ENCODE data around the gene LANCL1.

Gene LANCL1, protein sequence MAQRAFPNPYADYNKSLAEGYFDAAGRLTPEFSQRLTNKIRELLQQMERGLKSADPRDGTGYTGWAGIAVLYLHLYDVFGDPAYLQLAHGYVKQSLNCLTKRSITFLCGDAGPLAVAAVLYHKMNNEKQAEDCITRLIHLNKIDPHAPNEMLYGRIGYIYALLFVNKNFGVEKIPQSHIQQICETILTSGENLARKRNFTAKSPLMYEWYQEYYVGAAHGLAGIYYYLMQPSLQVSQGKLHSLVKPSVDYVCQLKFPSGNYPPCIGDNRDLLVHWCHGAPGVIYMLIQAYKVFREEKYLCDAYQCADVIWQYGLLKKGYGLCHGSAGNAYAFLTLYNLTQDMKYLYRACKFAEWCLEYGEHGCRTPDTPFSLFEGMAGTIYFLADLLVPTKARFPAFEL

DNA sequence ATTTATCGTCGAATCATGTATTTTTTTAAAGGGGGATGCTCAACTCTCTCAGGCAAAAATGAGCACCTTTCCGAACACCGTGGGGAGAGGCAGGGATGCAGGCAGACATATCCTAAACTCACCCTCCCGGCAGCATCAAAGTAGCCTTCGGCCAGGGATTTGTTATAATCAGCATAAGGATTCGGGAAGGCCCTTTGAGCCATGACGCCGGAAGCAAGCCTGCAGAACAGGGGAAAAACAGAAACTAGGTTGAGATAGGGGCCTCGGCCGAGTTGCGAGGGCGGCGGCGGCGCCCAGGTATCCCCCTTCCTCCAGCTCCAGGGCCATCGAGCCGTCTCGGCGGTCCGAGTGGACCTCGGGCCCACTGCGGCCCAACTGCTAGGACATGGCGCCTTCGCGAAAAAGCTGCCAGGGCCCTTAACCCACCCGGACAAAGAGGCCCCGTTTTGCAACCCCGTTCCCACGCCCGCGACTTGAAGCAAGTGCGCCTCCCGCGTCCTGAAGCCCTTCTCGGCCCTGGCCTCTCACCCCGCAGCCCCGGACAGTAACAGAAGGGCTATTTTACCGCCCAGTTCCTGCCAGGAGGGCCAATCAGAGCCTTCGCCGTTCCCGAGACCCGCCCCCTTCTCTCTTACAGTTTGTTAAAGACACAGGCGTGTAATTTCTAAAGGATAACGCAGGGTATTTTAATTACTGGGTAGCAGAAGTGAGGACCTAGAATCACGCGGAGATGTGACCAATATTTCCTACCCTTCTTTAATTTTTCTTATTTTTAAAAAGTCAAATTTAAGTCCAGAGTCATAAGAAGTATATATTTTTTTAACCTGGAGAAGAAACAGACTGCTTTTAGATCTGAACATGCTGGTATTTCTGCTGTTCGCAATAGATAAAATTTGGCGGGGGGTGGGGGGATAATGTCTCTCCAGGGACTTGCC, at the start of gene LANCL1:
LANCL1 (minus strand) TSS at position 566 of the 935 bp plus-strand sequence; CDS start at position 203, 363 bp downstream.
- peak; percentile 76 to 80 for DNase-seq

DNA sequence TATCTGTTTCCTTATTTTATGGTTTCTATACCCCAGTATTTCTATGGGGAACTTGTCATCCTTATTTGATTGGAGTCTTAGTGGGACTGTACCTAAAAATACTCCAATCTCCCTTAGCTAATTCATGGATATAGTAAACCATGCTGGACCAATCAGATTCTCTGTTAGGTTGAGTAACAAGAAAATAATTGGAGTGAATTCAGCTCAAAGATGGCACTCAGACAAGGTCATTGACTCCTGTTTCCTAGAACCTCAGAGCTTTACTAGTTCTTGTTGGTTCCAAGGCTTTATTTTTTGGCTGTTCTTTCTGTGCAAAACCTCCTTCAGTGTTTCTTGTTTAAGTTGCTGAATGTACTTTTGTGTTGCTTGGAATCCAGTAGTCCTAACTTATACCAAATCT, 48.0 kb upstream of the LANCL1 start:
- no peak for DNase-seq

DNA sequence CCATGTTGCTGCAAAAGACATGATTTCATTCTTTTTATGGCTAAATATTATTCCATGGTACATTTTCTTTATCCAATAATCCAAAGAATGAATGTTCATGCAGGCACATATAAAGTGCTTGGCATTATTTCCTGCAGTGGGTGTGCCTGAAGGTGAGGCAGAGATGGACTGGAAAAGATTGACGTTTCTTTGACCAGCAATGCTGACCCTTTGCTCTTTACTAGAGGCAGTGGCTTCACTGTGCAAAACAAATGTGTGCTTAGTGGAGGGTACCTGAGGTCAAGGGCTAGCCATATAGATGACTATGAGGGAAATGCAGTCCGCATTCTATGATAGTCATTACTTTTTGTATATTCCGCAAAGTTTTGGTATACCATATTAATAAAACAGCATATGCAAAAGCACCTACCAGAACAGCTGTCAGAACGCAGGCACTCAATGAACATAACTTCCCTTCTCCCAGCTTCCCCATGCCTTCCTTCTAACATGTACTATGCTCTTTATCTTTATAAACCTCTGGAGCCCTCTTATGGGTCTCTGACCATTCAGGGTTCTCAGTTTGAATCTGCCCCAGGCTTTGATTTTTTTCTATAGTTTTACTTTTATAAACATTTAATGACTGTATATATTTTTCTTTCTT, 47.2 kb upstream of the LANCL1 start:
- no peak for DNase-seq

DNA sequence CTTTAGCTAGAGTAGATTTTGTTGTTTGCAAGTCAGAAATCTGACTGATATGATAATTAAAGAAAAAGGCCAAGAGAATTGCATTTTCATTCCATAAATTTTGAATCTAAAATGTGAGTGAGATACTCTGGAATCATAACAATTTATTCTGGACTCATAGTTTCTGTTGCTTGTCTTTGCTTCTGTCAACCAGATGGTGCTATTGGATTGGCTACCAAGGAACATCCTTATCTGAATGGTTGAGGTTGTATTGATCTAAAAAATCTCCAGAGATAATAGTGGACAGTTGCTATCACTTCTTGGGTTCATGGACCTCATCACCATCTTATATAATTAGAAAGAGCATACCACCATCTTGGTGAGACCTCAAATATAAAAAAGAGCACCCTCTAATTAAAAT, 45.8 kb upstream of the LANCL1 start:
- DNase-seq = no peak

DNA sequence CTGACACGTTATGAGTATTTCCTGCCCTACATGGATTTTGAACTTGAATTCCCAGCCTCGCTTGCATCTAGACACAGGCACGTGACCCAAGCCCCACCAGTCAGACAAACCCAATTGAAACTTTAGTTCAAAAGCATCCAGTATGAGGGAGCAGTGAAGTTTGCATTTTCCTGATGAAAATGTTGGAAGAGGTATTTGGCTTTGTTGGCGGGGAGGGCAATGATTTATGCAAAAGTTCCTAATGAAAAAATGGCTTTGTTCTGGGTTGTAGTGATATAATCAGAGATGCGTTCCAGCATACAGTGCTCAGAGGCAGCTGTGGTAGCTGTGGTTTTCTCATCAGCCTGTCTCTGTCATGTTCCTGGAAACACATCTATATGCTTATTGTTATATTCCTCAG, 43.0 kb upstream of the LANCL1 start:
- no peak for DNase-seq

DNA sequence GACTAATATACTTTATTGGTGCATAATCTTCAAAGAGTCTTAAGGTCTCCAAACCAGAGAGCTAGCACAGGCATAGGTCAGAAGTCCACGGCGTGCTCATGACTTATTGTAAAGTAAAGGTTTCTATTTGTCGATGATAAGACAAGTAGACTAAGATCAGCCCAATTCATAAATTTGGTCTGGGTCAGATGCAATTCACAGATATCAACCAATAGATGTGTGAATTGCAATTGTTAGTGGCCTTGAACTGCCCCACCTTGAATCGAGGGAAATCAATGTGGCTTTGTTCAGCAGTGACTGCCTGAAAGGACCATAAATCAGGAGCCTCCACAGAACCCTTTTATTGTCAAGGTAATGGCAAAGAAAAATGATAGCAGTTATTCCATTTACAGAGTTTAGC, 40.7 kb upstream of the LANCL1 start:
- no peak for DNase-seq

DNA sequence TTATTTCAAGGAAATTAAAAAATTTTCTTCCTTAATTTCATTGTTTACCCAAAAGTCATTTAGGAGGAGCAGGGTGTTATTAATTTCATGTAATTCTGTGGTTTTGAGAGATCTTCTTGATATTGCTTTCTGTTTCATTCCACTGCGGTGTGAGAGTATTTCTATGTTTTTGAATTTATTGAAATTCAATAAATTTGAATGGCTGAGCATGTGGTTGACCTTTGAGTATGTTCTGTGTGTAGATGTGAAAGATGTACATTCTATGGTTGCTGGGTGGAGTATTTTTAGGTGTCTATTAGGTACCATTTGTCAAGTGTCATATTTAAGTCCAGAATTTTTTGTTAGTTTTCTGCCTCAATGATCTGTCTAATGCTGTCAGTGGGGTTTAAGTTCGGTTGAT, 39.4 kb upstream of the LANCL1 start:
- DNase-seq = no peak

DNA sequence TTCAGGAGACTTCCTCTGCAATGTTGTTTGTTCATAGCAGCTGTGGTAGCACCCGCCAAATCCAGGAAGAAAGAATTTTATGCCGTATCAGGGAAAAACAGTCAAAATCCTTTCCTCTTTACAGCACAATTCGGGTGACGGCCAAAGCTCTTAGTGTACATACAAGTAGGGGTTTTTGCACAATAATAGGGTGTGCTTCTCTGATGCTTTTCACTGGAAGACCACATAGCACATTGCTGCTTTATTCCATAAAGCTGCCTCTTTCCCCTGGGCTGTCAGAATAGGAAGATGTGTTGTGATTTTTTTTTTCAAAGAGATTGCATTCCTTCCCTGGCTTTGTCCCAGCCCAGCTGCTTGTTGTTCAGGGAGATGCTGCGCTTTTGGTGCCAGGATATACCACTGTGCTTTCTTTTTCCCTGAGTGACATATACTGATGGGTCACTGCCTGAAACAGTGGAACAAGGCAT, 27.2 kb upstream of the LANCL1 start:
- DNase-seq = no peak

DNA sequence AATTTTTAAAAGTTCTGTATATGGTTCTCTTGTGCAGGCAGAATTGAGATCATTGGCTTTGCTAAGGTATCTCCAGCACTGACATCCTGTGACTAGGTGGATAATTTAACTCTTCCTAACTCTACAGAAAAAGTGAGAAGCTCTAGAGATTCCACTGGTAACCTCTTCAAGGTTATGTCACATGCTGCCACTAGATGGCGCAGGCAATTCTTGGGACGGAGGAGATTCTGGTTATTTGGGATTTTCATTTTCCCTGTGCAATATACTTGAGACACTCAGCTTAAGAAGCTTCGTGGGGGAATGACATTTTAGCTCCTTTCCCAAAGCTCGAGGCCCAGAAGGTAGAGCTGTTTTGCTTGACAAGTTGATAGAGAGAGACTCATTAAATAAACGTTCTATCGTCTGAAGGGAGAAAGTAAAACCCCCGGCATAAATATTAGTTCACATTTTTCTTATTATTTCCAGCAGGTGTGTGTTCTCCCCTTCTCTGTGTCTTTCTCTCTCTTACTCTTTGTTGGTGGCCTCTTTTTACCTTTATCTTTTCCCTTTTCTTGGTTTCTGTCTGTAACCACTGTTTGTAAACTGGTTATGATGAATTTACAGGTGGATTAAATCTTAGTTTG, 26.6 kb upstream of the LANCL1 start:
- DNase-seq = peak; percentile 3 to 11

DNA sequence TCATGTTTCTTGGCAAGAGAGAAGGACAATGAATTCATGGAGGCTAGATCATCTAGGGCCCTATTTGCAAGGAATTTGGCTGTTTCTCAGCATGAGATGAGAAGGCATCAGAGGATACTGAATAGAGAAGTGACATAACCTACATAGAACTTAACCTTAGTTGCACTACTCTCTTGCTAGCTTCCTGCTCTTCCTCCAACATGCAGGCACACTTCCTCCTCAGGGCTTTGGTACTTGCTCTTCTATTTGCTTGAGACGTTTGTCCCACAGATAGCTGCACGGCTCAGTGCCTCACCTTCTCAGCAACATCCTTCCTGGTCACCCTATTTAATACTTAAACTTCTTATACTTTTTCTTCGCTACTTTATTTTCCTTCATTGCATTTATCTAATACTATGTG, 20.0 kb upstream of the LANCL1 start:
- no peak for DNase-seq

DNA sequence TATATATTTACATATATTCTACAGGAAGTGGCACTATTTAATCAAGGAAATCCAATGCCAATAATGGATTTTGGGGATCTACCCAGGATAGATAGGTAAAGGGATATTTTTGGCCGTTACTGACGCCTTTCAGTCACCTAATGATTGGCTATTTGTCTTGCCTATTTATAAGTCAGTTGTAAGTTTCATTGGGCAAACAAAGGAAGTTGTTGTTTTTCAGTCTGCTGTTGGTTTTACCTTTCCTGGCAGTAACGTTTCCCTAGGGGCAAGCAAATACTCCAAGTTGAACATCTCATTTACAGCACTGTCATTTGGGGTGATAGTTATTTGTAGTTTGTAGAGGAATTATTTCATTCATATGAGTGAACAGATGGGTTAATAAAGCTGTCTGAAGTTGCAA, 17.0 kb upstream of the LANCL1 start:
- no peak for DNase-seq

DNA sequence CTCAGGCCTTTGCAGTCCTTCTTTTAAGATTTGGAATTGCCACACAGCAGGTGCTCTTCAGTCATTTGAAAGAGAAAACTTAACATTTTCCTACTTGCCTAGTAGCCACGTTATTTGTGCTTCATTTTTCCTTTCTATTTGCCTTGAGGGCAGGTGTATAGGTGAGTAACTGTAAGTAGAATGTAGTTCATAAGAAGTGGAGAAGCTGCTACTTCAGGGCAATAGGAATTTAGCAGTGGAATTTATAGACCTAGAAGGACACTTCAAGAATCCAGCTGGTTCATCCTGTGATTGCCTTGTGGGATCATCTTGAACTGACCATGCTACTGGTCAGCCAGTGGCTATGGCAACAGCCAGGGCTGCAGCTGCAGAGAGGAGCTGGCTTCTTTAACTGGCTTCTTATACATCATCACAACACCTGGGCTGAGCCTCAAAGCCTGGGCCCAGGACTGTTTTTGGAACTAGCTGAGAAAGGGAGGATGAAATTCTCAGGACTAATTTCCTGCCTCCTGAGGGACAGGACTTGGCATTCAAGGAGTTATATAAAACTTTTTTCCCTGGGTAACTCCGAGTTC, 5.1 kb upstream of the LANCL1 start:
- no peak for DNase-seq

DNA sequence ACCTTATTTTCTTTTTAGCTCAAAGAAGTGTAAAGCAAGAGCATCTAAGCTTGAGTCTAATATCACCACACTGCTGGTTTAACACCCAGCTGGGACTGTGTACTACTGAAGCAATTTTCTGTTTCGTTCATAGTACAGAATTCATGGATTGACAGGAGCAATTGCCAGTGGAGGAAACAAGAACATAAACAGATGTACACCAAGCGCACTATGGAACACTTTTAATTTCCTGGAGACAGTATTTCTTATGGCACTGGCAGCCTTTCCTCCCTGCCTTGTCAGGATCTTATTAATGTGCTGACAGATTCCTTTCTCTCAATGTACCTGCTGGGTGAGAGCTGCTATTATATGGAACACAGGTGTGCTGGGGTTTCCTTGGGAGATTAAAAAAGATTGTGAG, 4.2 kb upstream of the LANCL1 start:
- DNase-seq = no peak

DNA sequence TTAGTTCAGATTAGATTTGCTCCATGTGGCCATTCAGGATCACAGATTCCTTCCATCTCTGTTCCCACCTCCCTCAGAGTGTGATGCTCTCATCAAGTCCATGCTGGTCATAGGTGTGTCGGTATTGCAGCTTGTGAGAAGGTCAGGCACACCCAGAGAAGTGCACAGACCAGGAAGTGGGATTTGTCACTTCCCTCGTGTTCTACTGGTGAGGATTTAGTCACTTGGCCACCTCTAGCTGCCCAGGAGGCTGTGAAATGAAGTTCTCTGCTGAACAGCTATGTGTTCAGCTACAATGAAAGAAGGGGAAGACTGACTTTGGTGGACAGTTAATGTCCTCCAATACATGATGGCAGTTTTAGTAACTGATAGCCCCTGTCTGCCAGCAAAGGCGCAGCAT, 3.5 kb upstream of the LANCL1 start:
- no peak for DNase-seq

DNA sequence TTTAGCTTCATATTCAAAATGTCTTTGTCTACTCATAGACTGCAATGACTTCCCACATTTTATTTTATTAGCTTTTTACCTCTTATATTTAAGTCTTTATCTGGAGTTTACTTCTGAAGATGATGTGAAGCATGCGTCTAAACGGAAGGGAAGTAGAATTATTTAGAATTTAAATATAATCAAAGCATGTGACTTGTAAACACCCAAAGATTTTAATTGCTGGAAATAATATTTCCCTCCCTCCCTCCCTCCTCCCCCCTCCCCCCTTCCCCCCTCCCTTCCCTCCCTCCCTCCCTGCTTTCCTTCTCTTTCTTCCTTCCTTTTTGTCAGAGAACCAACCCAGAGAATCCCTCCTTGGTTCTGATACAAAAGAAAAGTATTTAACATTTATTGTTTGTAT, 2.1 kb upstream of the LANCL1 start:
- DNase-seq = no peak

DNA sequence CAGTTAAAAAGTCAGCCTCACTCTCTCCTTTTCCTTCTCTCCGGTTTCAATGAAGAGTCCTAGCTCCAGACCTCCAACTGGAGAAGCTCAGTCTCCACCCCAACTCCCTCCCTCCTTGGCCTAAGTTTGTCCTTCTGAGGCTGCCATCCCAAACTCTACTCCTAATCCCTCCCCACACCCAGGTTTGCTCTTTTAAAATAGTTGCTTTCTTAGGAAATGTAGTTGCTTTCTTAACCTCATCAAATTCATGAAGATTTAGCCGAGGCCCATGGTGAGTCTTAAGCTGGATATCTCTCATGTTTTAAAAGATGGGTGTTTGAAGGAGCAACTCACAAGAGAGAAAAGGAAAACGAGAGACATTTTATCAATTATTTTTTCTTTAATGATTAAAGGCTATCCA, 937 bp upstream of the LANCL1 start:
- peak in 1 of 2 donors; percentile 6 for DNase-seq

DNA sequence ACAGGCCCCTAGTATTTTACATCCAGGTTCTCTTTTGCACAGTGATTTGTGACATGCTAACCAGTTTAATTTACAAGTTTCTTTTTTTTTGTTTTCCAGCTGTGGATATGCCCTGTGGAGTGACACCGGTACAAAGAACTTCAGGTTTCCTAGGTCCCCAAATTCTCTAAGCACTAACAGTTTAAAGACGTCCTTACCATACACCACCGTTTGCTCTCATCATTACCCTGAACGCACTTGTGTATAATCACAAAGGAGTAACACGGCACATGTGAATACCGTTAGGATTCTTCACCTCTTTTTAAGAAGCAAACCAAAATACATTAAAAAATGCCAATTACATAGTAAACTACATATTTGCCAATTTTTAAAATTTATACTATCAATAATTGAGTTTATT, 853 bp downstream of the LANCL1 start:
- no peak for DNase-seq

DNA sequence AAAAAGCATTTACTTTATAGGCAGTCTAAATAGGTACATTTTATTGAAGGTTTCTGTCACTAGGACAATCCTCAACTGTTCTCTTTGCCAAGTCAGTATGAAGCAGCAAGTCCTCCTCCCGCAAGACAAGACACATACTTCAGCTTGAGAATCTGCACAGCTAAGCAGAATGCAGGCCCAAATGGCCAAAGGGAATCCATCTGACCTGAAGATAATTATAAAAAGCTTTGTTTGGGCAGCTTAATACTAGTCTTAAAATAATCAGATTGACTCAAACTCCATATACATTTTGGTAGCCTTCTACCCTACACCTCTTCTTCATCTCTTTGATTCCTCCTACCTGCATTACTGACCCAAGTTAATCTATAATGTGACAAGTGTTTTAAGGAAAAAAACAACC, 1.8 kb downstream of the LANCL1 start:
- DNase-seq = no peak

DNA sequence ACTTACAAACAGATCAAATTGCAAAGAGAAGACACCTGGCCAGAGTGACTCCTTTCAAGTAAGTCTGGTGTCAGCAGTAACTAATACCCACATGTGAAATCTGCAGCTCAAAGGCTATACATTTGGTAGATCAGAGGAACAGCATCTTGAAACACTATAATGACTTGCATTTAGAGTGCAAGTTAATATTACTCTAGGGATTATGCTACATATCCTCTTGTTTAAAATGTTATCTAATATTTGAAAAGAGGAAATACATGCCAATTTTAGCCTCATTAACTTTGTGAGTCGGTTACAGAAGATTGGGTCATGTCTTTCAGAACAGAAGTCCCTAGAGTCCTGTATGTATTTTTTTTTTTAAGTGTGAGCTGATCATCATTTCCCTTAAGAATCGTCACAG, 15.2 kb downstream of the LANCL1 start:
- DNase-seq = no peak

DNA sequence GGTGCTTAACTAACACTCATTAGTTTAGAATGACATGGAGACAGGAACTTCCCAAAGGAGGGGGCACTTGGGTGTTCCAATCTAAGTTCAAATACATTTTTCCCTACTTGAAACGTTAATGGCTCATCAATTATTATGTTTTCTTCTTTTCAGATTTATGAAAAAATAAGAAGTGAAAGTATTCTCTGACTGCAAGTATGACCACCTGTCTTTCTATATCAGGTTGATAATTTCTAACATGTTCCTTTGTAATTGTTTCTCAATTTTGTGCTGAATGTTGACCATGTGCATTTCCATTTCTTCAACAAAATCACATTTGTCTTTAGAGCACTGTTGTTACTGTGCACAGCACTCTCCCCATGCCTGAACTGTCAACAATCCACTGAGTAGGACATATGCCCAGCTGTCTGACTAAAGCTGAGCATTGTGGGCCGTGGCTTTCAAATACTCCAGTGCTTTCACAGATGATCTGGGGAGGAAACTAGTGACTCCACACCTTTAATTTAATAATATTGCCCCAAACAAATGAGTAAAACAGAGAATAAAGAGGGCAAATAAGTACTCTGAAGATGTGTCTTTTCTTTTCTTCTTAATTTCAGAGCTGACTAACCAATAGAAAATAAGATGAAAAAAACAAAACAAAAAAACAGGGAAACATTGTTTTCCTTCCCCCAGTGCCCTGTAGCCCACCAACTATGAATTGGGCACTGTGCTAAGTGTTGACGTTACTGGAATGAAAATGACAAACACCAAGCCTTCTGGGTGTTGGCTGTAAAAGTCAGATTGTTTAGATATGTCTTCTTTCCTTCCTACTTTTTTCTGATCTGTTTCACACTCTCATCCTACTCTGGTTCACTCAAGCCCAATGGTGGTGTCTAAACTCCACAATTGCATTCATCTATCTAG, 16.0 kb downstream of the LANCL1 start:
- no peak for DNase-seq

DNA sequence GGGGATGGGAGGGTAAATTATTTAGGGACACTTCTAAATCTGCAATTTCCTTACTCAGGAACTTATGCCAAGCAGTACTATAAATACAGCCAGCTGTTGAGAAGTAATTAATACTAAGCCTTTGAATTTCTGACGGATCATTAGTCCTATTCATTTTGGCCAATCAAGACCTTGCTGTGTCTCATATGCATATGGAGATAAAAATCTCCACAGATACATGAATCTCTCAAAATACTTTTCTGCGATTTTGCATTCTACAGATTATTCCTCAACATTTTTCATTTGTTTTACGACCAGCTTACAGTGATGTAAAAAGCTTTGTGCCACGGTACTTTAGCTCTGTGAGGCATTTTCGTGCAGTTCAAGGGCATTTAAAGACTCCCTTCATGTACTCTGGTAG, 16.7 kb downstream of the LANCL1 start:
- DNase-seq = no peak

DNA sequence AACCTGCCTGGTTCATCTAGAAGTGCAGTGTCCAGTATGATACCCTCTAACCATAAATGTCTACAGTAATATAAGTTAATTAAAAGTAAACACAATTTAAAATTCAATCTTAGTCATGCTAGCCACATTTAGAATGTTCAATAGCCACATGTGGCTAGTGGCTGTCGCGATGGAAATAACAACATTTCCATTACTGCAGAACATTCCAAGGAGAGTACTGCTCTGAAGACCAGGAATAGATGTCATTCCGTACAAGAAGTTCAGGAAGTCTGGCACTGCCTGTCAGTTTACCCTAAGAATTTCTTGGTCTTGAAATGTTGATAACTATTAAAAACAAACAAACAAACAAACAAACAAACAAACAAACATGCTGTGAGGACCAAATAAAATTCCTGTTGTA, 17.2 kb downstream of the LANCL1 start:
- DNase-seq = no peak

Data from activated CD4-positive, alpha-beta T cell treated with anti-CD3 and anti-CD28 coated beads for 4 hours (primary cell).